ENCODE results near the gene DYNC1I1. TPM values are rescaled to one million over a fixed set of nuclear protein-coding genes. Genes with fewer than 3 reads are reported as not detected.

Gene DYNC1I1
- total RNA-seq, 2 experiments from 2014 or later, result not detected

DNA sequence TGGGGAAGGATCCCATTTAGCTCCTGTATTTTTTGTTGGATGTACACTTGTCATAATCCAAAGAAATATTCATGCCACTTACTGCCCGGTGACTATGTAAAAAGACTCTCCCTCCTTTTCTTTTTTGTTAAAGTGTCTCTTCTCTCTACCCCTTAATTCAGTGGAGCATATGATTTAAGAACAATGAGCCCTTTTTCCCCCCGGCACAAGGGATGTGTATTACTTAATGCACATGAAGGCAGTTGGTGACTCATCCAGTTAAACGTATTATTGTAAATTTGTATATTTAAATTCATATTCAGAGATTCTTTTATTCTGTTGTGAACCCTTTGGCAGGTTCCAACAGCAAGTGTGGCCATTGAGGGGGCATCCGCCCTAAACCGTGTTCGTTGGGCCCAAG lies 307.7 kb downstream of the DYNC1I1 start:
- ATAC-seq, result no peak
- peaks cover 10% of the 10 kb centered on the region for H3K4me1 Mint-ChIP-seq (ENCODE audit: low read depth)
- no peaks in the 10 kb centered on the region for H3K36me3 Mint-ChIP-seq (ENCODE audit: low read depth)
- CTCF ChIA-PET, result no interaction called here
- POLR2A ChIA-PET, result no interaction called here
- TF ChIP-seq, protein P1, sequence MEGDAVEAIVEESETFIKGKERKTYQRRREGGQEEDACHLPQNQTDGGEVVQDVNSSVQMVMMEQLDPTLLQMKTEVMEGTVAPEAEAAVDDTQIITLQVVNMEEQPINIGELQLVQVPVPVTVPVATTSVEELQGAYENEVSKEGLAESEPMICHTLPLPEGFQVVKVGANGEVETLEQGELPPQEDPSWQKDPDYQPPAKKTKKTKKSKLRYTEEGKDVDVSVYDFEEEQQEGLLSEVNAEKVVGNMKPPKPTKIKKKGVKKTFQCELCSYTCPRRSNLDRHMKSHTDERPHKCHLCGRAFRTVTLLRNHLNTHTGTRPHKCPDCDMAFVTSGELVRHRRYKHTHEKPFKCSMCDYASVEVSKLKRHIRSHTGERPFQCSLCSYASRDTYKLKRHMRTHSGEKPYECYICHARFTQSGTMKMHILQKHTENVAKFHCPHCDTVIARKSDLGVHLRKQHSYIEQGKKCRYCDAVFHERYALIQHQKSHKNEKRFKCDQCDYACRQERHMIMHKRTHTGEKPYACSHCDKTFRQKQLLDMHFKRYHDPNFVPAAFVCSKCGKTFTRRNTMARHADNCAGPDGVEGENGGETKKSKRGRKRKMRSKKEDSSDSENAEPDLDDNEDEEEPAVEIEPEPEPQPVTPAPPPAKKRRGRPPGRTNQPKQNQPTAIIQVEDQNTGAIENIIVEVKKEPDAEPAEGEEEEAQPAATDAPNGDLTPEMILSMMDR (IDR thresholded peaks at IDR 0.05), result no peak
- no peak for DNase-seq
- no peak overlapping the region for H3K4me3 Mint-ChIP-seq
- intact Hi-C loops (cut with micrococcal nuclease), result no loop called here
- H3K27me3 Mint-ChIP-seq, result peaks cover 26% of the 10 kb centered on the region
- no peak overlapping the region for H3K27ac Mint-ChIP-seq
- no peaks in the 10 kb centered on the region for H3K9me3 Mint-ChIP-seq

DNA sequence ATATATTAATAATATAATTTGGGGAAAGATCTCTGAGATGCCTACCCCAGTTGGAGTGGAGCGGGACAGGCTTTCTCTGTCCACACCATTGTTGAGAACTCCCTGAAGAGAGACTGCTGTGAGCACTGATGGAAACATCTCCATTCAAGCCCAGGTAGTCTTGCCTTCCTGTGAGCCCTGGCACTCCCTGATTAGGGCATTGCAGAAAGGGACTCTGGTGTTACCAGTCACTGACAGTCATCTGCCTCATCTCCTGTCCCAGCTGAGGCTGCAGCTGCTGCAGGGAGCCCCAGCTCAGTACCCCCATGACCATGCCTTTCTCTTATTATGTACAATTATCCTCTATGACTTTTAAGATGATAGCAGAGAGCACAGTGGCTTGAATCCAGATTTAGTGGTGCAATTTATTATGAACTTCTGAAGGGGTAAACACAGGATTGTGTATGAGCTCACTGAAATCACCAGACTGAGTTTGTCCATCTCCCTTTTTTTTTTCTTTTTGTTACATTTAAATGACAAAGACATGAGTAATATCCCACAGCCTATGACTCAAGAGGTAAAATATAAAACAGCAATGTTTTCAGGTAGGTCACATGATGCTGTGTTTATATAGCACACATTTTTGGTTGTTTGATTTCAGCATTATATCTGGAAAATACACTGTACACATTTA lies 312.7 kb downstream of the DYNC1I1 start:
- CTCF ChIA-PET, result interaction anchor here (1.5 kb wide), 1 partner anchor 10 kb away, joined by 4 read pairs; no protein-coding TSS in a partner anchor
- ATAC-seq, result no peak

DNA sequence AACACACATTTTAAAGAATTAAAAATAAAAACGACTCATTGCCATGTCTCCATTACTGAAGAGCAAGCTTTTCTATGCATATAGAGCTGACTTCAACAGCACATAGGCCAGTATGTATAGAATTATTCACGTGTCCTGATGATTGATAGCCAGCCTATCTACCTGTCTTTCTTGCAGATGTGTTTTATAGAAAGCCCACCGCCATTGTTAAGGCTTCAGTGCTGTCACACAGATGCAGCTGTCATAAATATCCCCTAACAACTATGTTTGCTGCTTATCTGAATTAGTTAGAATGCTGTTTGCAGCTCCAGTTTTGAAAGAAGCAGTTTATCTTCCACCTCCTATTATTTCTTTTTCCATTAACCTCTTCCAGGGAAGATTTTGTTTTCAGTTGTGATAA lies 313.6 kb downstream of the DYNC1I1 start:
- intact Hi-C loops (cut with micrococcal nuclease), result no loop called here
- Mint-ChIP-seq H3K4me3 (no peak overlapping the region), H3K9me3 (no peaks in the 10 kb centered on the region), H3K27me3 (peaks cover 5% of the 10 kb centered on the region), H3K4me1 (ENCODE audit: low read depth) (no peaks in the 10 kb centered on the region), H3K27ac (no peak overlapping the region), H3K36me3 (ENCODE audit: low read depth) (no peaks in the 10 kb centered on the region)
- CTCF ChIA-PET, result interaction anchor here (1.5 kb wide), 1 partner anchor 11 kb away, joined by 4 read pairs; no protein-coding TSS in a partner anchor
- POLR2A ChIA-PET, result no interaction called here
- DNase-seq (no peak), ATAC-seq (no peak)
- TF ChIP-seq, protein P1 (IDR thresholded peaks at IDR 0.05), result no peak

More for the DNA sequence above, 312.7 kb downstream of the DYNC1I1 start:
- peaks cover 5% of the 10 kb centered on the region for H3K27me3 Mint-ChIP-seq
- H3K4me1 Mint-ChIP-seq (ENCODE audit: low read depth), result no peaks in the 10 kb centered on the region
- no peaks in the 10 kb centered on the region for H3K9me3 Mint-ChIP-seq
- TF ChIP-seq, protein P1 (IDR thresholded peaks at IDR 0.05), result no peak
- no peak overlapping the region for H3K27ac Mint-ChIP-seq
- intact Hi-C loops (cut with micrococcal nuclease), result no loop called here
- POLR2A ChIA-PET, result no interaction called here
- no peak overlapping the region for H3K4me3 Mint-ChIP-seq
- H3K36me3 Mint-ChIP-seq (ENCODE audit: low read depth), result no peaks in the 10 kb centered on the region
- no peak for DNase-seq

DNA sequence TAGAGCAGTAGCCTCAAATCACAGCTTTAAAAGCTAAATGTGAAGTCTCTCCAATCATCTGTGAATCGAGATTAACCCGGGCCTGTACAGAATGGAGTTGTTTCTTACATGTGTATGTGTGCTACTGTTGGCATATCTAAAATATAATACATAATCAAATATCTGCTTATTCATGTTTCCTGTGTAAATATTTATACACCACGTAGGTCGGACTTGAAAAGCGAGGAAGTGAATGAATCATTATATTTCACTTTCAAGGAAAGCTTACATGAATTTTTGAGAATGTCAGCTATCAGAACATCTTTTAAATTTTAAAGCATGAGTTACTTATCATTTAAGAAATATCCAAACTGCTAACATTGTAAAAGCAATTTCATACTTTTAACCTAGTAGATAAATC lies 316.2 kb downstream of the DYNC1I1 start:
- H3K9me3 Mint-ChIP-seq, result no peaks in the 10 kb centered on the region
- ChIA-PET CTCF (no interaction called here), POLR2A (interaction anchor here (0.7 kb wide), 1 partner anchor 825 kb away, joined by 3 read pairs; no protein-coding TSS in a partner anchor)
- H3K27me3 Mint-ChIP-seq, result peaks cover 8% of the 10 kb centered on the region
- no peaks in the 10 kb centered on the region for H3K4me1 Mint-ChIP-seq (ENCODE audit: low read depth)
- TF ChIP-seq, protein P1 (IDR thresholded peaks at IDR 0.05), result no peak
- H3K27ac Mint-ChIP-seq, result no peak overlapping the region
- no peak for ATAC-seq
- no peaks in the 10 kb centered on the region for H3K36me3 Mint-ChIP-seq (ENCODE audit: low read depth)
- DNase-seq, result no peak
- H3K4me3 Mint-ChIP-seq, result no peak overlapping the region
- intact Hi-C loops (cut with micrococcal nuclease), result no loop called here

DNA sequence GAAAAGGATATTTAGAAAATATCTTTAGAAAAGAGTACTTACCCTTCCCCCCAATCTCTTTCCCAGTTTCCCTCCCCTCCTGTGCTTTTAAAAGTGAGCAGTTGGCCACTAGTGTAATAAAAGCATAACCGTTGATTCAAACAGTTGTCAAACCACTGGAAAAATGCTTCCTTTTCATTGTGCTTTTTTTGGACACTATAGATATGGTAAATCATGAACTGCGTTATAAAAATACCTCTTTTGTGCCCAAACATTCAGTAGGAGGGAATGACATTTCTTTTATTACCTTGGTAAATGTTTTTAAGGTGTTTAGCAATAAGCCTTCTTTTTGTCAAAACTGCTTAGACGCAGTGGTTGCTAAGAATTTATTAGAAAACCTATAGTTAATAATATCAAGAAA lies 317.2 kb downstream of the DYNC1I1 start:
- Mint-ChIP-seq H3K4me3 (no peak overlapping the region), H3K27ac (no peak overlapping the region), H3K9me3 (no peaks in the 10 kb centered on the region), H3K36me3 (ENCODE audit: low read depth) (no peaks in the 10 kb centered on the region), H3K4me1 (ENCODE audit: low read depth) (no peaks in the 10 kb centered on the region), H3K27me3 (peaks cover 10% of the 10 kb centered on the region)
- intact Hi-C loops (cut with micrococcal nuclease), result no loop called here
- CTCF ChIA-PET, result no interaction called here
- DNase-seq (no peak), ATAC-seq (no peak)
- POLR2A ChIA-PET, result no interaction called here
- TF ChIP-seq, protein P1 (IDR thresholded peaks at IDR 0.05), result no peak
